ENCODE results near the gene LRBA. TPM values are rescaled to one million over a fixed set of nuclear protein-coding genes. Genes with fewer than 3 reads are reported as not detected.
A peak's percentile ranks its signal among the peaks of the same experiment; 100 is the strongest.

The LRBA gene
- total and polyA plus RNA-seq, 9 of the 15 experiments (the other 6 are each of a cell fraction or from before 2014, with no cell fraction given), result 24.2 to 88.7 (median 59.7) TPM

GRCh38 chr4:150336676-150337412 is 678.2 kb downstream of the LRBA start (continued):
- TF ChIP-seq HDAC2 (IDR thresholded peaks at IDR 0.05) (no peak), TAL1 (IDR thresholded peaks at IDR 0.05) (peak; percentile 51; the same call in 1 of the 2 replicates), ADNP (tag; IDR thresholded peaks at IDR 0.05) (no peak), HMBOX1 (IDR thresholded peaks at IDR 0.05) (peak; percentile 55; the same call in 1 of the 2 replicates), BDP1 (IDR thresholded peaks at IDR 0.05; ENCODE audit: insufficient read depth, insufficient read length) (no peak), ARID1B (IDR thresholded peaks at IDR 0.05) (peak; percentile 44), TEAD4 (IDR thresholded peaks at IDR 0.05; ENCODE audit: low read length) (0 out of 2 replicates have a peak, but pooled peaks have one; percentile 41), TEAD4 (CRISPR knock-in tag; IDR thresholded peaks at IDR 0.05; ENCODE audit: borderline replicate concordance) (no peak), PBX2 (CRISPR knock-in tag; IDR thresholded peaks at IDR 0.05; ENCODE audit: low read depth) (no peak), PBX2 (tag; conservative IDR thresholded peaks at IDR 0.05; ENCODE audit: low read depth) (peak; percentile 43)

Measured in K562 (cell line).